ENCODE data around the gene F2R. TPM values are rescaled to one million over a fixed set of nuclear protein-coding genes. Genes with fewer than 3 reads are reported as not detected.

F2R gene
- total RNA-seq, 4 donors from 2014 or later, result 5.0 to 11.4 (median 8.5) TPM

DNA sequence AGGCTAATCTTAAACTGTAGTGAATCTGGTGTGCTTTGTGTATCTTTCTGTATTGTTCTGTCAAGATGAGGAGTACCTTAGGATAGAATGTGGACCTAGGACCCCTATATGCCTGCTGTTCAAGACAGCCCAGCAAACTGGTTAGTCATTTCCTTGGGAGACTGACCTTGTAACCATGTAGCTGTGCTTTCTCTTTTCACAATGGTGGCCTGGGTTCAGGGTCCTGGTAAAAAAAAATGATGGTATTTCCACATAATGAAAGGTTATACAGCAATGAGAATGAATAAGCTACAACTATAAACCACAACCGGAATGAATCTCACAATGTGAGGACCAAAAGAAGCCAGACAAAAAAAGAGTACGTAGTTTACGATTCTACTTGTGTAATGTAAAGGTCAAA is 66.5 kb downstream of the F2R start:
- TF ChIP-seq POLR2A (IDR thresholded peaks at IDR 0.05), result no peak
- H3K36me3 ChIP-seq, result no peaks in the 10 kb centered on the region
- H3K9me3 ChIP-seq, result no peaks in the 10 kb centered on the region
- no peak overlapping the region for H3K4me3 ChIP-seq
- DNase-seq, result no peak
- peaks cover 0 to 5% (median 0%) of the 10 kb centered on the region in 4 donors for H3K4me1 ChIP-seq
- H3K27ac ChIP-seq, result no peak overlapping the region
- H3K27me3 ChIP-seq, result no peaks in the 10 kb centered on the region

Small RNA genes lying within 50 kb of the gene (small RNA-seq; reads per million reads assigned to genes)
- gene RF02154 (0 reads per million in 2 donors), gene RF02155 (0 reads per million in 2 donors)

Other genes starting within 250 kb of the F2R start
- 1 to 10 TPM in 3 of 4 donors, under 1 TPM in 1; 0.70 to 3.3 (median 1.1) TPM for gene F2RL2, start 92.7 kb upstream of the F2R start, total RNA-seq
- gene F2RL1, start 102.9 kb downstream of the F2R start, total RNA-seq, result 100 to 1,000 TPM in 2 of 4 donors, 10 to 100 TPM in 1, 1 to 10 TPM in 1; 9.9 to 146 (median 88.2) TPM
- gene S100Z, start 133.9 kb downstream of the F2R start, total RNA-seq, result 10 to 100 TPM in 1 of 4 donors, not detected in 3; 11.6 TPM
- gene CRHBP, start 236.9 kb downstream of the F2R start, total RNA-seq, result 1 to 10 TPM in 2 of 4 donors, not detected in 2; 3.9 to 8.3 TPM